ENCODE data around the gene CTSH. TPM values are rescaled to one million over a fixed set of nuclear protein-coding genes. Genes with fewer than 3 reads are reported as not detected.
A peak's percentile ranks its signal among the peaks of the same experiment; 100 is the strongest.

CTSH gene
- total and polyA plus RNA-seq, 3 donors from 2014 or later, result 44.3 to 152 (median 45.6) TPM

DNA sequence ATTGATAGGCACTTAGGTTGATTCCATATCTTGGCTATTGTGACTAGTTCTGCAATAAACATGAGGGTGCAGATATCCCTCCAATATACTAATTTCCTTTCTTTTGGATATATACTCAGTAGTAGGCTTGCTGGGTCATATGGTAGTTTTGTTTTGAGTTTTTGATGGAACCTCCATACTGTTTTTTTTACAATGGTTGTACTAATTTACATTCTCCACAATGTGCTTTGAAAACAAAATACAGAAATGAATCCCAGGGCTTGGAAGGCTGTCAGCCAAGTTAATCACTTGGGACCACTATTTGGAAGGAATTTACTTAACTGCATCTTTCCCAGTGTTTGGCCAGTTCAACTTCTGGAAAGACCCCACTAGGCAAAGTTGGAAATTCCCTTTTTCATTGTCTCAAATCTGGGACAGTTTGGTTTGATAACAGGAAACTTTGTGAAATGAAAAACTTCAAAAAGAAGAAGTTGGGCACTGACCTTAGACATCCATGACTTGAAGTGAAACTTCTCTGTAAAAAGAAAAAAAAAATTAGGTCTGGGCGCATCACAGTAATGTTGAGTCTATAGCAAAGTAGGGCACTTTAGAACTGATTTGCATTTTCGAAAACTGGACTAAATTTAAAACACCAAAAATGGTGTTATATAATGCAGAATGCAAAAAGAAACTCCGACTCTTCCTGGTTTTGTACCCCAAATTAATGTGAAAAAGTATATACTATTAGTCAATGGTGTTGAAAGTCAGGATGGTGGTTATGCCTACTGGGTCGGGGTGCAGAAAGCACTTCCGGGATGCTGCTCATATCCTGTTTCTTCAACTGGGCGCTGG, 6.0 kb downstream of the CTSH start:
- Histone ChIP-seq H3K27ac (peak overlapping the region in 1 of 2 donors; percentile 67), H3K27me3 (no peaks in the 10 kb centered on the region), H3K36me3 (ENCODE audit: low read depth, missing control alignments) (no peaks in the 10 kb centered on the region), H3K4me1 (peaks cover 14% of the 10 kb centered on the region), H3K4me3 (no peak overlapping the region), H3K9me3 (no peaks in the 10 kb centered on the region)
- DNase-seq, result no peak
- no peak for TF ChIP-seq POLR2A (IDR thresholded peaks at IDR 0.05)
- TF ChIP-seq, protein P1, sequence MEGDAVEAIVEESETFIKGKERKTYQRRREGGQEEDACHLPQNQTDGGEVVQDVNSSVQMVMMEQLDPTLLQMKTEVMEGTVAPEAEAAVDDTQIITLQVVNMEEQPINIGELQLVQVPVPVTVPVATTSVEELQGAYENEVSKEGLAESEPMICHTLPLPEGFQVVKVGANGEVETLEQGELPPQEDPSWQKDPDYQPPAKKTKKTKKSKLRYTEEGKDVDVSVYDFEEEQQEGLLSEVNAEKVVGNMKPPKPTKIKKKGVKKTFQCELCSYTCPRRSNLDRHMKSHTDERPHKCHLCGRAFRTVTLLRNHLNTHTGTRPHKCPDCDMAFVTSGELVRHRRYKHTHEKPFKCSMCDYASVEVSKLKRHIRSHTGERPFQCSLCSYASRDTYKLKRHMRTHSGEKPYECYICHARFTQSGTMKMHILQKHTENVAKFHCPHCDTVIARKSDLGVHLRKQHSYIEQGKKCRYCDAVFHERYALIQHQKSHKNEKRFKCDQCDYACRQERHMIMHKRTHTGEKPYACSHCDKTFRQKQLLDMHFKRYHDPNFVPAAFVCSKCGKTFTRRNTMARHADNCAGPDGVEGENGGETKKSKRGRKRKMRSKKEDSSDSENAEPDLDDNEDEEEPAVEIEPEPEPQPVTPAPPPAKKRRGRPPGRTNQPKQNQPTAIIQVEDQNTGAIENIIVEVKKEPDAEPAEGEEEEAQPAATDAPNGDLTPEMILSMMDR (IDR thresholded peaks at IDR 0.05), result no peak
- intact Hi-C loops (cut with DNase I; ENCODE audit: low total_unique reads), result no loop called here
- 71 to 85% methylated on average over 6 of the region's 6 CpGs for WGBS, 2 donors

DNA sequence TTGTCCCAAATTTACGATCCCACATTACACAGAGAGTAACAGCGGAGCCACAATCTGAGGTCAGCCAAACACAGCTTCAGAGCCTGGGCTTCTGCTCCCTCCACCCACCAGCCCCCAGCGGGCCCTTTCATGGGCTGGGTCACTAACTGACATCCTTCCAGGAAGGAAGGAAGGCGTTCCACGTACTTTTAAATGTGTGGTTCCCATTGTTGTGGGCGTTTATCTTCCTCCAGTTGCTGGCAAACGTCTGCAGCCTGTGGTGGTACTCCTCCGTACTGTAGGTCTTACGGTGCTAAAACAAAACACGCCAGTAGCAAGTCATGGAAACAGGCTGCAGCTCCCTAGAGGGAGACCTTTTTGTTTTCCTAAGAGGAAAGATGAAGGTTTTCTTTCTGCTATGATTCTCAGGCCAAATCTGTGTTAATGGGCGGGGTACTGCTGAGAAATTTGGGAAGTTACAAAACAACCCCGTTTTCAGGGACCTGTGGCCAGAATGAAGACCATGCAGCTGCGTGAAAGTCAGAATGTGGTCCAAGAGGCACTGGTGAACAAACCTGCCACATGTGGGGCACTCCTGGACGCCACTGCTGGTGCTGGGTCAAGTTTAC, 7.6 kb downstream of the CTSH start:
- H3K4me3 ChIP-seq, result no peak overlapping the region
- 31 to 40% methylated on average over 11 to 14 of the region's 14 CpGs for WGBS, 2 donors
- TF ChIP-seq, protein P1 (IDR thresholded peaks at IDR 0.05), result no peak
- no peak for TF ChIP-seq POLR2A (IDR thresholded peaks at IDR 0.05)
- DNase-seq, result peak; percentile 50
- H3K36me3 ChIP-seq (ENCODE audit: low read depth, missing control alignments), result no peaks in the 10 kb centered on the region
- peak overlapping the region in 1 of 2 donors; percentile 67 for H3K27ac ChIP-seq
- H3K4me1 ChIP-seq, result peaks cover 20% of the 10 kb centered on the region
- H3K27me3 ChIP-seq, result no peaks in the 10 kb centered on the region
- intact Hi-C loops (cut with DNase I; ENCODE audit: low total_unique reads), result no loop called here
- H3K9me3 ChIP-seq, result no peaks in the 10 kb centered on the region

DNA sequence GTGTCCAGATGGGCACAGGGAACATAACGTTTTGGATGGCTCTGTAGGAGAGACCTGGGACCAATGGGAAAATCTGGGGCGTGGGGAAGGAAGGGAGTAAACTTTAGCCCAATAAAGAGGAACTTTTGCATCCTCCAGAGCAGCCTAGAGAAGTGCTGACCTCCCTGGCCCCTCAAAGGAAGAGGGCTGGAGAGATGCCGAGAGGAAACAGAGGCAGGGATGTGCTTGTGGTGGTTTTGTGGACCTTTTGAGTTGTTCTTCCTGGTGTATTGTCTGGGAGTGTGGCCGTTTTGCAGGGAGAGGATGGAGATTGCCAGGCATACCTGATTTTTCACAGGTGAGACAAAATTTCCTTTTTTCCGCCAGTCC, 10.2 kb downstream of the CTSH start:
- TF ChIP-seq, protein P1 (IDR thresholded peaks at IDR 0.05), result no peak
- TF ChIP-seq POLR2A (IDR thresholded peaks at IDR 0.05), result no peak
- 70 to 72% methylated on average over 5 of the region's 5 CpGs for WGBS, 2 donors
- H3K36me3 ChIP-seq (ENCODE audit: low read depth, missing control alignments), result no peaks in the 10 kb centered on the region
- no peaks in the 10 kb centered on the region for H3K9me3 ChIP-seq
- no peak overlapping the region for H3K27ac ChIP-seq
- DNase-seq, result no peak
- H3K4me1 ChIP-seq, result peaks cover 25% of the 10 kb centered on the region
- no peaks in the 10 kb centered on the region for H3K27me3 ChIP-seq
- no peak overlapping the region for H3K4me3 ChIP-seq
- intact Hi-C loops (cut with DNase I; ENCODE audit: low total_unique reads), result no loop called here

DNA sequence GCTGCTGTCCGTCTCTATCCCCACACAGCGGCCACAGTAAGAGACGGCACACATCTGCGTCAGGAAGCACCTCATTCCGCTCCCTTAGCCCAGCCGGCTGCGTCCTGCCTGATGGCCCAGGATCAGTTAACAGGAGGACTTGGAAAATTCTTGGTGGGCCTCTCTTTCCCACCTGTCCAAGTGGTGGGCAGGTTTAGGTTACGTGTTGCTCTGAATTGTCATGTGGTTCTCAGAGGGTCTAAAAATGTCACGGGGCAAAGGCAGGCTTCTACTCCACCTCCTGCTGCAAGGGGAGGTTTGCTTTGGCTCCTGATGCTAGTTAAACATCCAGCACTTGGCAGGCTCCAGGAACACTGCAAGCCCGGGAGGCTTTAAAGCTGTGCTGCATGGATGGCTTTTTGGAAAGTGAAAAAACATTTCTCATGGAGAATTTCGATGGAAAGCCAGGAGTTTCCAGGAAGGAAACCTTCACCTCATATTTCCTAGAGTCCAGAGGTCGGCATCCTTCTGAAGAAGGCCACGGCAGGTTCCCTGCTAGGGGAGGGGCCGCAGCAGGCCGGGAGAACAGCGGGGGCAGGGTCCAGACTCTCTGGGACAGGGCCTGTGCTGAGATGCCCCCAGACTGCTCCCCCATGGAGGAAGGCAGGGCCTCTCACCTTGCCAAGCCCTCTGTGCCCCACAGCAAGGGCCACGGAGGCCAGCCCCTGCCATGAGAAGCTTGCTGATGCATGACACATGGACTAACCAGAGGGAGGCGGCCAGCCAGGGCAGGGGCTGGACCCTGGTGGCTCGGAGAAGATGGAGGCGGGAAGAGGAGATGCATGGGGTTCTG, 10.8 kb downstream of the CTSH start:
- H3K27ac ChIP-seq, result peak overlapping the region; percentile 19 to 64
- intact Hi-C loops (cut with DNase I; ENCODE audit: low total_unique reads), result no loop called here
- H3K36me3 ChIP-seq (ENCODE audit: low read depth, missing control alignments), result no peaks in the 10 kb centered on the region
- DNase-seq, result peak; percentile 71
- H3K4me1 ChIP-seq, result peaks cover 25% of the 10 kb centered on the region
- WGBS, 2 donors, result 54 to 55% methylated on average over 15 to 20 of the region's 20 CpGs
- H3K27me3 ChIP-seq, result no peaks in the 10 kb centered on the region
- TF ChIP-seq, protein P1 (IDR thresholded peaks at IDR 0.05), result no peak
- no peak for TF ChIP-seq POLR2A (IDR thresholded peaks at IDR 0.05)
- H3K4me3 ChIP-seq, result no peak overlapping the region
- H3K9me3 ChIP-seq, result no peaks in the 10 kb centered on the region
